ENCODE results near the gene TGFBI. TPM values are rescaled to one million over a fixed set of nuclear protein-coding genes. Genes with fewer than 3 reads are reported as not detected.

The TGFBI gene
- total RNA-seq, 2 donors from 2014 or later: 158 to 173 TPM

DNA sequence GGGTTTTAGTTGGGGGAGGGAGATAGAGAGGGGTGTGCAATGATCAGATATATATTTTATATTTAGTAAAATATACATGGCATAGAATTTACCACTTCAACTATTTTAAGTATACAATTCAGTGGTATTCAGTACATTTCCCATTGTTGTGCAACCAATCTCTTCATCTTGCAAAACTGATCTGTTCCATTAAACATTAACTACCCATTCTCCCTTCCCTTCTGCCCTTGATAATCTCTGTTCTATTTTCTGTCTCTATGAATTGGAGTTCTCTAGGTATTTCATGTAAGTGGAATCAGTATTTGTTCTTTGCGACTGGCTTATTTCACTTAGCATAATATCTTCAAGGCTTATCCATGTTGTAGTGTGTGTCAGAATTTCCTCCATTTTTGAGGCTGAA lies 38.6 kb downstream of the TGFBI start:
- Histone ChIP-seq H3K4me3 (no peak overlapping the region), H3K36me3 (no peaks in the 10 kb centered on the region), H3K27me3 (replicated peaks; ENCODE audit: insufficient read depth) (no peaks in the 10 kb centered on the region), H3K27ac (no peak overlapping the region), H3K4me1 (ENCODE audit: control insufficient read depth in 1 of 2, low read depth in 2 of 2) (peaks cover 0 to 9% of the 10 kb centered on the region in 2 donors), H3K9me3 (no peaks in the 10 kb centered on the region)
- DNase-seq (ENCODE audit: low spot score): no peak
- no peak for TF ChIP-seq CTCF (IDR thresholded peaks at IDR 0.05)
- ATAC-seq (ENCODE audit: insufficient number of reproducible peaks, low FRiP score, low read depth): no peak

DNA sequence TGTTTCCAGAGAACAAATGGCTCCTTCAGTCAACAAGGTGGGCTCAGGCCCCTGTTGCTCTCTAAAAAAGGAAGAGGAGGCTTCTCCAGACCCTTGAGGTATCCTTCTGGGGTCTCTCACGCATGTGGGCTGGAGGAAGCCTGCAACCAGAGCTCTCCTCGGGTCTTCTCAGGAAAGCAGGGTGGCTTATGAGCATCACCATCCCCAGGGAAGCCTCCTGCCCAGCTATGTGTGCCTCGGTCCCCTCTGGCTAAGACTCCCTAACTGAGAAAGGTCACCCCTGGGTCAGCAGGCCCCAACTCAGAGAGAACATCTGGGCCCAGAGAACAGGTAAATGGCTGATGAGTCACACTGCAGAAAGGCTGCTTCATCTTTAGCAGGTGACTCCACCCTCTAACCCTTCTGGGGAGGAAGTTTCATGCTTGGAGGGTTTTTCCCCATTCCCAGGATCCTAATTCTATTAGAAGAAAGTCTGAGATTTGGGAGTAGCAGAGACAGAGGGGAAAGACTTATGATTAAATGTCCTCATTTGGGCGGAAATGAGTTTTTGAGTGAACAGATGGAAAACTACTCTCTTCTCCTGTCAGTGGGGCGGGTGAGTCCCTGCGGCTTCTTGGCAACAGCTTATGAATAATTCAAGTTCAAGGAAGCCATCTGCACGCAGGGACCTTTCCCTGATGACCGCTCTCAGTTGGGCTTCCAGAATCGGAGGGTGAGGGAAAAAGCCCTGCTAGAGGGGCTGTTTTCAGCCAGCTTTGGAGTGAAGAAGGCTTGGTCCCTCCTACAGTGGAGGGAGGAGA lies 41.9 kb downstream of the TGFBI start:
- no peak for DNase-seq (ENCODE audit: low spot score)
- Histone ChIP-seq H3K27me3 (replicated peaks; ENCODE audit: insufficient read depth) (no peaks in the 10 kb centered on the region), H3K4me1 (ENCODE audit: control insufficient read depth in 1 of 2, low read depth in 2 of 2) (peaks cover 0 to 9% of the 10 kb centered on the region in 2 donors), H3K4me3 (no peak overlapping the region), H3K27ac (no peak overlapping the region), H3K36me3 (no peaks in the 10 kb centered on the region), H3K9me3 (no peaks in the 10 kb centered on the region)
- TF ChIP-seq CTCF (IDR thresholded peaks at IDR 0.05): no peak
- ATAC-seq (ENCODE audit: insufficient number of reproducible peaks, low FRiP score, low read depth): no peak

GRCh38 chr5:136073714-136074529 lies 45.1 kb downstream of the TGFBI start:
- no peak for TF ChIP-seq CTCF (IDR thresholded peaks at IDR 0.05)
- no peak for DNase-seq (ENCODE audit: low spot score)
- Histone ChIP-seq H3K4me1 (ENCODE audit: control insufficient read depth in 1 of 2, low read depth in 2 of 2) (no peaks in the 10 kb centered on the region), H3K27me3 (replicated peaks; ENCODE audit: insufficient read depth) (no peaks in the 10 kb centered on the region), H3K27ac (no peak overlapping the region), H3K9me3 (no peaks in the 10 kb centered on the region), H3K36me3 (no peaks in the 10 kb centered on the region), H3K4me3 (no peak overlapping the region)
- ATAC-seq (ENCODE audit: insufficient number of reproducible peaks, low FRiP score, low read depth): no peak

GRCh38 chr5:136075466-136075891 lies 46.7 kb downstream of the TGFBI start:
- DNase-seq (ENCODE audit: low spot score) (no peak), ATAC-seq (ENCODE audit: insufficient number of reproducible peaks, low FRiP score, low read depth) (no peak)
- no peak overlapping the region for H3K27ac ChIP-seq
- no peak overlapping the region for H3K4me3 ChIP-seq
- H3K36me3 ChIP-seq: no peaks in the 10 kb centered on the region
- no peaks in the 10 kb centered on the region for H3K27me3 ChIP-seq (replicated peaks; ENCODE audit: insufficient read depth)
- H3K4me1 ChIP-seq (ENCODE audit: control insufficient read depth in 1 of 2, low read depth in 2 of 2): no peaks in the 10 kb centered on the region
- H3K9me3 ChIP-seq: no peaks in the 10 kb centered on the region
- TF ChIP-seq CTCF (IDR thresholded peaks at IDR 0.05): no peak

DNA sequence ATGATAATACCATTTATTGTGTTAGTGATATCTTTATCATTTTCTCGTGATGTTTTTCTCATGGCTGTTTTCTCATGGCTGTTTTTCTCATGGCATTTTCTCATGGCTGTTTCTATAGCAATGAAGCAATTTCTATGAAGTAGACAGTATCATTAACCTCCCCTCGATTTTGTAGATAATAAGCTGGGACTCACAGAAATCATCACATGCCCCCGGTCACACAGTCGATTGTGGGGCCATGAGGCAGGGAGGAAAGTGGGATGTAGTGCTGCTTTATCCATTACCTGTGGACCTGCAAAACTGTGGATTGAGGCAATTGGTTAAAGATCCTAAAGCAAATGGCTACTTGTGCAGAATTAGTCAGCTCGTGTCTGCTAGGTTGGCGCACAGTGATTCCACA lies 47.3 kb downstream of the TGFBI start:
- no peaks in the 10 kb centered on the region for H3K27me3 ChIP-seq (replicated peaks; ENCODE audit: insufficient read depth)
- DNase-seq (ENCODE audit: low spot score): no peak
- no peaks in the 10 kb centered on the region for H3K4me1 ChIP-seq (ENCODE audit: control insufficient read depth in 1 of 2, low read depth in 2 of 2)
- TF ChIP-seq CTCF (IDR thresholded peaks at IDR 0.05): no peak
- H3K4me3 ChIP-seq: no peak overlapping the region
- H3K36me3 ChIP-seq: no peaks in the 10 kb centered on the region
- no peak for ATAC-seq (ENCODE audit: insufficient number of reproducible peaks, low FRiP score, low read depth)
- no peaks in the 10 kb centered on the region for H3K9me3 ChIP-seq
- H3K27ac ChIP-seq: no peak overlapping the region

Data from thoracic aorta (tissue), 2 donors.